Colonic mucosa (tissue), 4 donors: ENCODE results near the gene CXCL11. TPM values are rescaled to one million over a fixed set of nuclear protein-coding genes. Genes with fewer than 3 reads are reported as not detected.

ENCODE experiments used
- DNase-seq: peaks from one replicate; pipeline ENCODE4 v3.0.0-alpha.2; 2020
- H3K27ac ChIP-seq: fragments of 200-600 bp; one replicate; pipeline ENCODE4 v1.8.0; 2021
- H3K27me3 ChIP-seq: fragments of 200-600 bp; one replicate; pipeline ENCODE4 v1.8.0; 2021
- H3K36me3 ChIP-seq: fragments of 200-600 bp; one replicate; pipeline ENCODE4 v1.8.0; 2021
- H3K4me1 ChIP-seq: fragments of 200-600 bp; one replicate; pipeline ENCODE4 v1.8.0; 2021; ENCODE audit warnings: mild to moderate bottlenecking
- H3K4me3 ChIP-seq: fragments of 200-600 bp; one replicate; pipeline ENCODE4 v1.8.0; 2021
- H3K9ac ChIP-seq, 2 donors: one replicate each; pipeline ENCODE4 v1.7.0; 2013; ENCODE audit warnings: control low read depth in 2 of 2, low read depth in 2 of 2, low read length in 2 of 2
- H3K9me3 ChIP-seq: fragments of 200-600 bp; one replicate; pipeline ENCODE4 v1.8.0; 2021
- CTCF ChIP-seq: fragments of 200-600 bp; IDR thresholded peaks from one replicate; pipeline ENCODE4 v1.8.0; 2022; ENCODE audit warnings: antibody characterized with exemption, mild to moderate bottlenecking
- intact Hi-C: fragments of 100-400 bp; cut with DNase I; formaldehyde crosslinking; loops from one replicate; pipeline ENCODE4 v1.14.1; 2022
- total RNA-seq, 2 donors: library from RNA; stranded (reverse); fragmentation: NEBNext Ultra II Directional in 1 of 2; extraction: Animal tissue kit (Norgen Biotek cat#: 25700) in 1 of 2; gene quantifications; one replicate each; pipeline ENCODE4 v1.2.1, GENCODE V29; 2021
- donor health status: healthy.
- donor health status: DM: no; HTN: no; CAD: no.
- donor health status: DM: no; HTN: no; CAD: no.

The CXCL11 gene
- total RNA-seq, 2 donors from 2014 or later, result not detected

- no peaks in the 10 kb centered on the region for H3K4me1 ChIP-seq
- no peak overlapping the region for H3K27ac ChIP-seq
- intact Hi-C loops, result loop anchor here (10.0 kb wide), 1 partner anchor 167 kb away; no protein-coding TSS in a partner anchor
- H3K27me3 ChIP-seq, result no peaks in the 10 kb centered on the region
- H3K9me3 ChIP-seq, result no peaks in the 10 kb centered on the region
- H3K4me3 ChIP-seq, result no peak overlapping the region
- no peak for TF ChIP-seq CTCF
- H3K36me3 ChIP-seq, result no peaks in the 10 kb centered on the region
- no peak for DNase-seq
- no peak overlapping the region for H3K9ac ChIP-seq
These were observed 25.6 kb upstream of the CXCL11 start for GRCh38 chr4:76061421-76061820.

GRCh38 chr4:76060506-76060905, 24.6 kb upstream of the CXCL11 start:
- Histone ChIP-seq H3K9me3 (no peaks in the 10 kb centered on the region), H3K4me1 (no peaks in the 10 kb centered on the region), H3K9ac (no peak overlapping the region), H3K36me3 (no peaks in the 10 kb centered on the region), H3K27ac (no peak overlapping the region), H3K4me3 (no peak overlapping the region), H3K27me3 (no peaks in the 10 kb centered on the region)
- intact Hi-C loops, result loop anchor here (10.0 kb wide), 1 partner anchor 166 kb away; no protein-coding TSS in a partner anchor
- no peak for TF ChIP-seq CTCF
- DNase-seq, result no peak

GRCh38 chr4:76059750-76060149, 23.9 kb upstream of the CXCL11 start:
- intact Hi-C loops, result loop anchor here (10.0 kb wide), 1 partner anchor 165 kb away; no protein-coding TSS in a partner anchor
- Histone ChIP-seq H3K4me3 (no peak overlapping the region), H3K4me1 (no peaks in the 10 kb centered on the region), H3K9ac (no peak overlapping the region), H3K9me3 (no peaks in the 10 kb centered on the region), H3K27ac (no peak overlapping the region), H3K27me3 (no peaks in the 10 kb centered on the region), H3K36me3 (no peaks in the 10 kb centered on the region)
- TF ChIP-seq CTCF, result no peak
- no peak for DNase-seq

GRCh38 chr4:76058888-76059426, 23.1 kb upstream of the CXCL11 start:
- Histone ChIP-seq H3K4me3 (no peak overlapping the region), H3K36me3 (no peaks in the 10 kb centered on the region), H3K9ac (no peak overlapping the region), H3K9me3 (no peaks in the 10 kb centered on the region), H3K27ac (no peak overlapping the region), H3K4me1 (no peaks in the 10 kb centered on the region), H3K27me3 (no peaks in the 10 kb centered on the region)
- peak; percentile 69 for DNase-seq
- TF ChIP-seq CTCF, result no peak
- intact Hi-C loops, result no loop called here

- Histone ChIP-seq H3K27me3 (no peaks in the 10 kb centered on the region), H3K4me1 (no peaks in the 10 kb centered on the region), H3K9ac (no peak overlapping the region), H3K36me3 (no peaks in the 10 kb centered on the region), H3K27ac (no peak overlapping the region), H3K4me3 (no peak overlapping the region), H3K9me3 (no peaks in the 10 kb centered on the region)
- TF ChIP-seq CTCF, result no peak
- no peak for DNase-seq
- intact Hi-C loops, result no loop called here
These were observed 22.4 kb upstream of the CXCL11 start for GRCh38 chr4:76058302-76058701.
